Psoas muscle (tissue), 8 donors: ENCODE data around the gene ESRP2. TPM values are rescaled to one million over a fixed set of nuclear protein-coding genes. Genes with fewer than 3 reads are reported as not detected.

Experiments used
- ATAC-seq, 4 donors: fragments of 200-7000 bp; cut with Tn5 transposase; one replicate each; pipeline ENCODE4 v1.9.1; 2020; ENCODE audit warnings: moderate library complexity in 3 of 4, mild to moderate bottlenecking in 2 of 4
- DNase-seq, 2 donors: peaks; one replicate each; pipeline ENCODE4 v3.0.0-alpha.2; 2020
- H3K27ac ChIP-seq: fragments of 200-600 bp; one replicate; pipeline ENCODE4 v1.8.0; 2022
- H3K27me3 ChIP-seq, 3 donors: fragments of 200-600 bp in 1 of 3; one replicate each; pipeline versions ENCODE4 v1.6.1 to v1.8.0; 2013 to 2022; ENCODE audit warnings: low read length in 2 of 3, mild to moderate bottlenecking in 2 of 3, moderate library complexity in 1 of 3; ENCODE audit not compliant: insufficient read depth in 3 of 3
- H3K36me3 ChIP-seq, 2 donors: fragments of 200-600 bp in 1 of 2; one replicate each; pipeline versions ENCODE4 v1.6.1 to v1.8.0; 2013 to 2022; ENCODE audit warnings: low read depth in 1 of 2, mild to moderate bottlenecking in 1 of 2, moderate library complexity in 1 of 2; ENCODE audit not compliant: insufficient read depth in 1 of 2
- H3K4me1 ChIP-seq: fragments of 200-600 bp; one replicate; pipeline ENCODE4 v1.8.0; 2022
- H3K4me3 ChIP-seq: fragments of 200-600 bp; one replicate; pipeline ENCODE4 v1.8.0; 2022; ENCODE audit warnings: mild to moderate bottlenecking
- H3K9me3 ChIP-seq: fragments of 200-600 bp; one replicate; pipeline ENCODE4 v1.8.0; 2022
- CTCF ChIP-seq: fragments of 200-600 bp; IDR thresholded peaks from one replicate; pipeline ENCODE4 v1.8.0; 2022; ENCODE audit warnings: antibody characterized with exemption
- WGBS, 3 donors: extraction: QIAGEN DNeasy Blood & Tissue Kit; methylation state at CpG; one replicate each; pipeline versions ENCODE4 v1.1.6 to v1.1.7; 2013; 5-methylcytosine and 5-hydroxymethylcytosine counted together
- intact Hi-C, 2 donors: fragments of 100-400 bp; cut with DNase I; formaldehyde crosslinking; loops; one replicate each; pipeline versions ENCODE4 v1.11.0 to v1.14.2; 2022
- polyA plus RNA-seq, 3 donors: library from polyadenylated mRNA; stranded (reverse); fragments of 200-250 nt; gene quantifications; one replicate each; pipeline ENCODE4 v1.2.3, GENCODE V29; 2013
- total RNA-seq, 4 donors: library from RNA; stranded (reverse); fragmentation: NEBNext Ultra II Directional in 2 of 4; extraction: Animal tissue kit (Norgen Biotek cat#: 25700) in 2 of 4; gene quantifications; one replicate each; pipeline versions ENCODE4 v1.2.1 to v1.2.4, GENCODE V29; 2021 to 2023
- donor health status: healthy with polysubstance abuse.
- donor health status: DM: no; HTN: no; CAD: no; lungs with moderate emphysema.
- donor health status: Bipolar disorder and iron deficiency.
- donor health status: healthy.
- donor health status: DM: yes; HTN: yes; CAD: no.
- donor health status: DM: no; HTN: no; CAD: no.
- donor health status: DM: no; HTN: no; CAD: no.
- donor health status: DM: yes; HTN: yes; CAD: no.

Gene ESRP2
- total and polyA plus RNA-seq, 7 donors: 0.03 to 0.08 (median 0.05) TPM; not detected in 4

GRCh38 chr16:68238029-68238345 is 2.1 kb upstream of the ESRP2 start:
- Histone ChIP-seq H3K36me3 (no peaks in the 10 kb centered on the region), H3K27me3 (no peaks in the 10 kb centered on the region), H3K4me1 (peaks cover 11% of the 10 kb centered on the region), H3K9me3 (no peaks in the 10 kb centered on the region), H3K27ac (peak overlapping the region; percentile 90), H3K4me3 (peak overlapping the region; percentile 71)
- ATAC-seq (no peak), DNase-seq (no peak)
- TF ChIP-seq CTCF: no peak
- intact Hi-C loops: loop anchor here in 1 of 2 donors (10.0 kb wide), 2 partner anchors 353 to 393 kb away; partner anchors contain the start of genes CENPT, NRN1L, NUTF2 and THAP11
- WGBS, 3 donors: 18 to 23% (median 22%) methylated on average over 20 of the region's 20 CpGs

- no peak for TF ChIP-seq CTCF
- H3K27me3 ChIP-seq: no peaks in the 10 kb centered on the region
- peaks cover 0 to under 1% of the 10 kb centered on the region in 2 donors for H3K36me3 ChIP-seq
- intact Hi-C loops: loop anchor here in 1 of 2 donors (10.0 kb wide), 2 partner anchors 353 to 393 kb away; partner anchors contain the start of genes CENPT, NRN1L, NUTF2 and THAP11
- peak overlapping the region; percentile 90 for H3K27ac ChIP-seq
- DNase-seq: peak; percentile 97 to 98
- WGBS, 3 donors: 1 to 2% (median 2%) methylated on average over 60 to 72 of the region's 72 CpGs
- peak; percentile 86 to 91 (median 89) for ATAC-seq
- H3K9me3 ChIP-seq: no peaks in the 10 kb centered on the region
- H3K4me1 ChIP-seq: peaks cover 11% of the 10 kb centered on the region
- H3K4me3 ChIP-seq: peak overlapping the region; percentile 71
Measured at GRCh38 chr16:68237243-68238028, 1.5 kb upstream of the ESRP2 start.

DNA sequence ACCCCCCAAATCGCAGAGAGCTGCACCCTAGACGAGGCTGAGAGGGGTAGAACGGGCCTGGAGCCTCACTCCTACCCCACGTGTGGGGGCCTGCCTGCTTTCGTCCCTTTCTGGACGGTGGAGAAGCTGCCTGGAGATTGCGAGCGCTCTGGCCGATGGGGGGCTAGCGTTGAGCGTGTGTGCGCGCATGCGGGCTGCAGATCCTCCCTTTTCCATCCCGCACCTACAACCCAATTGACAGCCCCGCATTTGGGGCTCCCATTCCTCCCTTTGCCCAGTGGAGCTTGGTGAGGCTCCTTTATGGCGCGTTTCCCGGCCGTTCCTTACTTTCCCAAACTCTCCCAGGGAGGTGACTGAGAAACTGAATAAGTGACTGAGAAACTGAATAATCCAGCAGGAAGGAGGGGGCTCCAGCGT is 907 bp upstream of the ESRP2 start:
- Histone ChIP-seq H3K27ac (peak overlapping the region; percentile 90), H3K4me3 (peak overlapping the region; percentile 71), H3K36me3 (peaks cover 0 to 6% of the 10 kb centered on the region in 2 donors), H3K27me3 (no peaks in the 10 kb centered on the region), H3K9me3 (no peaks in the 10 kb centered on the region), H3K4me1 (peaks cover 11% of the 10 kb centered on the region)
- intact Hi-C loops: loop anchor here in 1 of 2 donors (10.0 kb wide), 2 partner anchors 352 to 392 kb away; partner anchors contain the start of genes CENPT, NRN1L, NUTF2 and THAP11
- DNase-seq (no peak), ATAC-seq (peak in 2 of 4 donors; percentile 0 to 4)
- TF ChIP-seq CTCF: no peak
- WGBS, 3 donors: 42 to 48% (median 46%) methylated on average over 19 to 21 of the region's 21 CpGs

GRCh38 chr16:68236137-68236825 is 354 bp upstream of the ESRP2 start:
- WGBS, 3 donors: 35 to 53% (median 36%) methylated on average over 22 to 45 of the region's 45 CpGs
- H3K27ac ChIP-seq: peak overlapping the region; percentile 90
- H3K4me1 ChIP-seq: peaks cover 11% of the 10 kb centered on the region
- peak; percentile 36 to 65 for DNase-seq
- peaks cover 0 to 11% of the 10 kb centered on the region in 2 donors for H3K36me3 ChIP-seq
- no peaks in the 10 kb centered on the region for H3K9me3 ChIP-seq
- H3K4me3 ChIP-seq: peak overlapping the region; percentile 71
- no peaks in the 10 kb centered on the region for H3K27me3 ChIP-seq
- TF ChIP-seq CTCF: no peak
- intact Hi-C loops: loop anchor here in 1 of 2 donors (10.0 kb wide), 2 partner anchors 351 to 391 kb away; partner anchors contain the start of genes CENPT, NRN1L, NUTF2 and THAP11
- ATAC-seq: peak in 2 of 4 donors; percentile 0
